Calu3 (cell line): ENCODE measurements around the gene PNISR. TPM values are rescaled to one million over a fixed set of nuclear protein-coding genes. Genes with fewer than 3 reads are reported as not detected.
"Not testable (repeated sequence)": the region's sequence is repeated elsewhere in the genome, so short reads cannot be mapped to it uniquely, and the experiment has no call there.

Experiments used
- BruUV-seq: library from RNA; stranded (reverse); fragments of 400-500 nt; replicated peaks from 2 replicates; lab custom pipeline; 2021; lab: Mats Ljungman, UMichigan
- CTCF ChIA-PET: fragments of 300-600 bp; sonication (Branson Sonifier 250); formaldehyde crosslinking; loops from one replicate; lab custom pipeline; 2022; ENCODE audit warnings: antibody characterized with exemption; lab: Charles Lee
- DNase-seq: peaks from one replicate; pipeline ENCODE4 v3.0.0; 2022
- H3K27ac Mint-ChIP-seq: one replicate; pipeline ENCODE4 v1.8.0; 2022; ENCODE audit warnings: mixed read lengths; ENCODE audit not compliant: unreplicated experiment
- H3K27me3 Mint-ChIP-seq: one replicate; pipeline ENCODE4 v1.8.0; 2022; ENCODE audit warnings: mixed read lengths; ENCODE audit not compliant: unreplicated experiment
- H3K36me3 Mint-ChIP-seq: one replicate; pipeline ENCODE4 v1.8.0; 2022; ENCODE audit warnings: mild to moderate bottlenecking, moderate library complexity, mixed read lengths; ENCODE audit not compliant: insufficient read depth, unreplicated experiment
- H3K4me1 Mint-ChIP-seq: one replicate; pipeline ENCODE4 v1.8.0; 2022; ENCODE audit warnings: mild to moderate bottlenecking, low read depth, mixed read lengths; ENCODE audit not compliant: unreplicated experiment
- H3K4me3 Mint-ChIP-seq: one replicate; pipeline ENCODE4 v1.8.0; 2022; ENCODE audit warnings: mild to moderate bottlenecking, low read depth, moderate library complexity, mixed read lengths; ENCODE audit not compliant: unreplicated experiment
- H3K9me3 Mint-ChIP-seq: one replicate; pipeline ENCODE4 v1.8.0; 2022; ENCODE audit warnings: low read depth, mixed read lengths; ENCODE audit not compliant: unreplicated experiment
- intact Hi-C: fragments of 100-400 bp; cut with micrococcal nuclease; formaldehyde crosslinking; loops from one replicate; pipeline ENCODE4 v1.10.0; 2022; ENCODE audit not compliant: unreplicated experiment
- total RNA-seq: library from RNA; stranded (reverse); gene quantifications from 2 replicates; pipeline ENCODE4 v1.2.3, GENCODE V29; 2022
- TF ChIP-seq, protein P1 (sequence below): fragments of 200-600 bp; IDR thresholded peaks from one replicate; pipeline ENCODE4 v1.8.0; 2022; ENCODE audit warnings: antibody characterized with exemption; ENCODE audit not compliant: unreplicated experiment

PNISR gene
- total RNA-seq, 1 experiment from 2014 or later = 82.5 TPM

GRCh38 chr6:99467509-99468106, 42.5 kb upstream of the PNISR start:
- no TSS peak for BruUV-seq
- Mint-ChIP-seq H3K27me3 (no peaks in the 10 kb centered on the region), H3K27ac (no peak overlapping the region), H3K4me1 (no peaks in the 10 kb centered on the region), H3K9me3 (no peaks in the 10 kb centered on the region), H3K36me3 (peaks cover 5% of the 10 kb centered on the region), H3K4me3 (no peak overlapping the region)
- intact Hi-C loops = loop anchor here (1.0 to 5.0 kb wide), 4 partner anchors 279 to 630 kb away; no protein-coding TSS in a partner anchor
- CTCF ChIA-PET = interaction anchor here (1.0 to 1.2 kb wide), 2 partner anchors 146 to 279 kb away, joined by 3 to 4 read pairs; no protein-coding TSS in a partner anchor
- TF ChIP-seq, protein P1, sequence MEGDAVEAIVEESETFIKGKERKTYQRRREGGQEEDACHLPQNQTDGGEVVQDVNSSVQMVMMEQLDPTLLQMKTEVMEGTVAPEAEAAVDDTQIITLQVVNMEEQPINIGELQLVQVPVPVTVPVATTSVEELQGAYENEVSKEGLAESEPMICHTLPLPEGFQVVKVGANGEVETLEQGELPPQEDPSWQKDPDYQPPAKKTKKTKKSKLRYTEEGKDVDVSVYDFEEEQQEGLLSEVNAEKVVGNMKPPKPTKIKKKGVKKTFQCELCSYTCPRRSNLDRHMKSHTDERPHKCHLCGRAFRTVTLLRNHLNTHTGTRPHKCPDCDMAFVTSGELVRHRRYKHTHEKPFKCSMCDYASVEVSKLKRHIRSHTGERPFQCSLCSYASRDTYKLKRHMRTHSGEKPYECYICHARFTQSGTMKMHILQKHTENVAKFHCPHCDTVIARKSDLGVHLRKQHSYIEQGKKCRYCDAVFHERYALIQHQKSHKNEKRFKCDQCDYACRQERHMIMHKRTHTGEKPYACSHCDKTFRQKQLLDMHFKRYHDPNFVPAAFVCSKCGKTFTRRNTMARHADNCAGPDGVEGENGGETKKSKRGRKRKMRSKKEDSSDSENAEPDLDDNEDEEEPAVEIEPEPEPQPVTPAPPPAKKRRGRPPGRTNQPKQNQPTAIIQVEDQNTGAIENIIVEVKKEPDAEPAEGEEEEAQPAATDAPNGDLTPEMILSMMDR = peak; percentile 61
- DNase-seq = no peak

DNA sequence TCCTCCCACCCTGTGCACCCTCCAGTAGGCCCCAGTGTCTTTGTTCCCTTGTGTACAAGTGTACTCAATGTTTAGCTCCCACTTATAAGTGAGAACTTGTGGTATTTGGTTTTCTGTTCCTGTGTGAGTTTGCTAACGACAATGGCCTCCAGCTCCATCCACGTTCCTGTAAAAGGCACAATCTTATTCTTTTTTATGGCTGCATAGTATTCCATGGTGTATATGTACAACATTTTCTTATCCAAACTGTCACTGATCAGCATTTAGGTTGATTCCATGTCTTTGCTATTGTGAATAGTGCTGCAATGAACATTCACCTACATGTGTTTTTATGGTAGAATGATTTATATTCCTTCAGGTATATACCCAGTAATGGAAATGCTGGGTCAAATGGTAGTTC, 34.0 kb upstream of the PNISR start:
- H3K9me3 Mint-ChIP-seq, BruUV-seq, DNase-seq, CTCF ChIA-PET, intact Hi-C loops, H3K27me3 Mint-ChIP-seq, H3K27ac Mint-ChIP-seq, H3K4me1 Mint-ChIP-seq, H3K4me3 Mint-ChIP-seq: not testable (repeated sequence)
- peaks cover 10% of the 10 kb centered on the region for H3K36me3 Mint-ChIP-seq

DNA sequence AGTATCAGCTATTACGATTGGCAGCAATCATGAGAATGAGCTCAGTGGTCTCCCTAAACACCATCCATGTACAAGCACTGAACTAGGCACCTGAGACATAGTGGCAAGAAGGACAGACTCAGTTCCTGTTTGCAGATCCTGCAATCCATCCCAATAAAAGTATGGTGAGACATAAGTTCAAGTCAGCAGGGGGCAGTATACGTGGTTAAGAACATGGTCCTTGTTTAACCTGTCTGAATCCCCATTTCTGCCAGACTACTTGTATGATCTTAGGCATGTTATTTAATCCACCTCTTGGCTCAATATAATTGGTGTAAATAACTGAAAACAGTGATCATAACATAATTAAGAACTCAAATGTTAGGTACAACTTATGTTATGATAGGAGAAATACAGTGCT, 33.2 kb upstream of the PNISR start:
- BruUV-seq = no TSS peak
- H3K4me3 Mint-ChIP-seq = no peak overlapping the region
- no peaks in the 10 kb centered on the region for H3K9me3 Mint-ChIP-seq
- H3K27ac Mint-ChIP-seq = no peak overlapping the region
- no peaks in the 10 kb centered on the region for H3K27me3 Mint-ChIP-seq
- peak; percentile 23 for DNase-seq
- CTCF ChIA-PET = no interaction called here
- TF ChIP-seq, protein P1 = no peak
- no peaks in the 10 kb centered on the region for H3K4me1 Mint-ChIP-seq
- H3K36me3 Mint-ChIP-seq = peaks cover 8% of the 10 kb centered on the region
- intact Hi-C loops = no loop called here

- no peaks in the 10 kb centered on the region for H3K4me1 Mint-ChIP-seq
- no peaks in the 10 kb centered on the region for H3K27me3 Mint-ChIP-seq
- H3K36me3 Mint-ChIP-seq = no peaks in the 10 kb centered on the region
- no TSS peak for BruUV-seq
- intact Hi-C loops = no loop called here
- TF ChIP-seq, protein P1 = no peak
- no peak overlapping the region for H3K4me3 Mint-ChIP-seq
- CTCF ChIA-PET = no interaction called here
- DNase-seq = no peak
- no peak overlapping the region for H3K27ac Mint-ChIP-seq
- peaks cover 7% of the 10 kb centered on the region for H3K9me3 Mint-ChIP-seq
Observed at GRCh38 chr6:99446076-99446475, 21.0 kb upstream of the PNISR start.
